Osteoblast (primary cell): ENCODE data around the gene ATP8B4. TPM values are rescaled to one million over a fixed set of nuclear protein-coding genes. Genes with fewer than 3 reads are reported as not detected.

Experiments
- DNase-seq: peaks from one replicate; pipeline ENCODE4 v3.0.0; 2011; ENCODE audit warnings: low spot score, mixed read lengths; ENCODE audit not compliant: insufficient read length; ENCODE audit errors: missing footprints
- H2AFZ ChIP-seq: 2 replicates; pipeline ENCODE4 v1.6.0; 2011; ENCODE audit warnings: mild to moderate bottlenecking, low read length
- H3K27ac ChIP-seq: 2 replicates; pipeline ENCODE4 v1.5.1; 2011; ENCODE audit warnings: mild to moderate bottlenecking, low read depth, low read length, moderate library complexity
- H3K27me3 ChIP-seq: 2 replicates; pipeline ENCODE4 v1.6.0; 2012; ENCODE audit warnings: mild to moderate bottlenecking, control low read depth, inconsistent platforms, low read length, moderate library complexity; ENCODE audit not compliant: insufficient read depth
- H3K36me3 ChIP-seq: 2 replicates; pipeline ENCODE4 v1.5.1; 2011; ENCODE audit warnings: mild to moderate bottlenecking, low read length, control low read depth, moderate library complexity; ENCODE audit not compliant: insufficient read depth
- H3K4me1 ChIP-seq: 2 replicates; pipeline ENCODE4 v1.5.1; 2011; ENCODE audit warnings: mild to moderate bottlenecking, low read length, control low read depth, moderate library complexity; ENCODE audit not compliant: insufficient read depth
- H3K4me2 ChIP-seq: 2 replicates; pipeline ENCODE4 v1.6.0; 2011; ENCODE audit warnings: mild to moderate bottlenecking, low read length; ENCODE audit not compliant: insufficient read depth
- H3K4me3 ChIP-seq: fragments of 200-600 bp; sonication (generic); 3 replicates; pipeline ENCODE4 v1.5.1; 2012; ENCODE audit warnings: mild to moderate bottlenecking, low read length, inconsistent platforms; ENCODE audit not compliant: insufficient read depth
- H3K79me2 ChIP-seq: 2 replicates; pipeline ENCODE4 v1.6.0; 2012; ENCODE audit warnings: mild to moderate bottlenecking, low read length, control low read depth, inconsistent platforms; ENCODE audit not compliant: insufficient read depth
- H3K9me3 ChIP-seq: 2 replicates; pipeline ENCODE4 v1.5.1; 2011; ENCODE audit warnings: low read depth, low read length, control low read depth
- H4K20me1 ChIP-seq: 2 replicates; pipeline ENCODE4 v1.6.0; 2012; ENCODE audit warnings: mild to moderate bottlenecking, low read length, control low read depth; ENCODE audit not compliant: insufficient read depth
- total RNA-seq: library from RNA; depleted of rRNA; stranded (reverse); fragments of >200 nt; gene quantifications from 2 replicates; pipeline ENCODE4 v1.2.3, GENCODE V29; 2012
- TF ChIP-seq, protein P1 (sequence below): IDR thresholded peaks from 2 replicates; pipeline ENCODE4 v1.5.1; 2011; ENCODE audit warnings: mild to moderate bottlenecking, low read depth, low read length, moderate library complexity; ENCODE audit errors: extremely low read depth

Gene ATP8B4
- total RNA-seq, 1 donor: 1.1 TPM

DNA sequence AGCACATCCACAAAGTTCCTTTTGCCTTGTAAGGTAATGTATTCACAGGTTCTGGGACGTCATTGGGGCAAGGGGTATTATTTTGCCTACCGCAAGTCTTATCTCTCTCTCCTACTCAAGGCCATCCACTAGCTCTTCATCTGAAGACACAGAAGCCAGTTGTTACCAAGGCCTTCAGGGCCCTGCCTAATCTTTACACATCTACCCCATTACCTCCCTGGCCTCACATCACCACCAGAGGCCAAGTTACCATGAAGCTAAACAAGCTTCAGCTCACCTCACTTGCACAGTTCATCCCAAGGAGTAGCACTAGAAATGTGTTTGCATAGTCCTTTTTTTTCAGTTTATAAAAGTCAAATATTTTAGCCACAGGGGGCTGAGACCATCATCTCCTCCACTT lies 34.1 kb downstream of the ATP8B4 start:
- TF ChIP-seq, protein P1, sequence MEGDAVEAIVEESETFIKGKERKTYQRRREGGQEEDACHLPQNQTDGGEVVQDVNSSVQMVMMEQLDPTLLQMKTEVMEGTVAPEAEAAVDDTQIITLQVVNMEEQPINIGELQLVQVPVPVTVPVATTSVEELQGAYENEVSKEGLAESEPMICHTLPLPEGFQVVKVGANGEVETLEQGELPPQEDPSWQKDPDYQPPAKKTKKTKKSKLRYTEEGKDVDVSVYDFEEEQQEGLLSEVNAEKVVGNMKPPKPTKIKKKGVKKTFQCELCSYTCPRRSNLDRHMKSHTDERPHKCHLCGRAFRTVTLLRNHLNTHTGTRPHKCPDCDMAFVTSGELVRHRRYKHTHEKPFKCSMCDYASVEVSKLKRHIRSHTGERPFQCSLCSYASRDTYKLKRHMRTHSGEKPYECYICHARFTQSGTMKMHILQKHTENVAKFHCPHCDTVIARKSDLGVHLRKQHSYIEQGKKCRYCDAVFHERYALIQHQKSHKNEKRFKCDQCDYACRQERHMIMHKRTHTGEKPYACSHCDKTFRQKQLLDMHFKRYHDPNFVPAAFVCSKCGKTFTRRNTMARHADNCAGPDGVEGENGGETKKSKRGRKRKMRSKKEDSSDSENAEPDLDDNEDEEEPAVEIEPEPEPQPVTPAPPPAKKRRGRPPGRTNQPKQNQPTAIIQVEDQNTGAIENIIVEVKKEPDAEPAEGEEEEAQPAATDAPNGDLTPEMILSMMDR: no peak
- H3K27ac ChIP-seq: no peak overlapping the region
- H3K4me3 ChIP-seq: no peak overlapping the region
- no peaks in the 10 kb centered on the region for H3K27me3 ChIP-seq
- no peak for DNase-seq
- H3K4me1 ChIP-seq: peaks cover 4% of the 10 kb centered on the region
- H3K4me2 ChIP-seq: no peak overlapping the region
- H3K36me3 ChIP-seq: no peaks in the 10 kb centered on the region
- no peaks in the 10 kb centered on the region for H4K20me1 ChIP-seq
- no peak overlapping the region for H2AFZ ChIP-seq
- no peaks in the 10 kb centered on the region for H3K9me3 ChIP-seq
- no peaks in the 10 kb centered on the region for H3K79me2 ChIP-seq

DNA sequence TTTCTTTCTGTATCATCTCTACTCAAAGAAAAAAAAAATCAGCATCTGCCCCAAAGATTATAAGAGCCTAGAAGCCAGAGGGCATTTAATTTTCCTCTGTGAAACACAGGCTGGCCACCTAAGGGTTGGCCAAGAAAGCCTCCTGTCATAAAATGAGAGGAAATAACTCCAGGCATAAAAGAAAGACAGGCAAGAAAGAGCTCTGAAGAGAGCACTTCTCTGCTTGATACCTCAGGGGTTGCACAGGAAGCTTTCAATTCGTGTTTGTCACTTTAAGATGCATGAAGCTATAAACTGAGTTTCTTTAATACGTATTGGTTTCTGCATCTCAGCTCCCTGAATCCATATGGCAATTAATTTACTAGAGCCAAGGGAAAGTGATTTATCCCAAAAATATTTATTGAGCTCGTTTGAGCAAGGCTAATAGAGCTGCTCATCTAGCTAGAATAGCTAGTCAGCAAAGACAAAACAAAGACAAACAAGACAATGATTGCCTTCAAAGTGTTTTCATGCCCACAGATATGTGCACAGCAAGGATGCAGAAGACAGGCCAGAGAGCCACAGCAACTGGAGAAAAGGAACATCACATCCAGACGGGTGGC lies 35.5 kb downstream of the ATP8B4 start:
- Histone ChIP-seq H3K27me3 (no peaks in the 10 kb centered on the region), H3K9me3 (no peaks in the 10 kb centered on the region), H3K4me1 (peaks cover 4% of the 10 kb centered on the region), H3K79me2 (no peaks in the 10 kb centered on the region), H3K36me3 (no peaks in the 10 kb centered on the region), H3K4me3 (no peak overlapping the region), H3K27ac (no peak overlapping the region), H3K4me2 (no peak overlapping the region), H2AFZ (peak overlapping the region; percentile 59), H4K20me1 (no peaks in the 10 kb centered on the region)
- DNase-seq: no peak
- TF ChIP-seq, protein P1: no peak

DNA sequence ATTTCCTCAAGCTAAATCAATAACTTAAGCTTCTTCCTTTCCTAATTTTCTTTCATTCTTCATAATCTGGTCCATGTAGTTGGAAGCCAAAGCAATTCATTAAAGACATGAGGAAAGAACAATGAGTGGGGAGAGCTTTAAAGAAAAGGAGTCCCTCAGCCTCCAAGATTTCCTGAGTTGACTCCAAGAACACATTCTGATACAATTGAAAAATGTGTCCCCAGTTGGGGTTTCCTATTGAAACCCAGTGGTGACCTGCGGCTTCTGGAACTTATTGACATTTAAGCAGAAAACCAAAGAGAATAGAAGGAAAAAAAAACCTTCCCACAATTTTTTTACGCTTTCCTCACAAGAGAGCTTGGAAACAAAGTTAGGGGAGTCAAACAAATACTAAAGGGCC lies 37.0 kb downstream of the ATP8B4 start:
- H3K79me2 ChIP-seq: no peaks in the 10 kb centered on the region
- H3K4me2 ChIP-seq: no peak overlapping the region
- no peak overlapping the region for H2AFZ ChIP-seq

DNA sequence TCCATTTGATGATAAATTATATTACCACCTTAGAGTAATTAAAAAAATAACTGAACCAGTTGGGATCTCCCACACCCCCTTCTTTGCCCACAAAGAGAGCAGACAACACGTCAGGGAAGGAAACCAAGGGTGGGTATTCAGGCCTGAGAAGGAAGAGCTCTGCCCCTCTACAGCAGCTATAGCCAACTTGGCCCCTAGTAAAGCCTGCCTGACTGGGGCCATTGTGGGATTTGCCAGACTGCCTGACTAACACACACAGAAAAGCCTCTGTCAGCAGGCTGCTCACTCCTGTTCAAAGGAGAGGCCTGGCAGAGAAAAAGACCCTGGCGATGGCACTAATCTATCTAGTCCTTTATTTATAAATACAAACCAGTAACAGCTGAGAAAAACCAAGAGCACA lies 41.4 kb downstream of the ATP8B4 start:
- H3K4me1 ChIP-seq: no peaks in the 10 kb centered on the region
- H3K4me3 ChIP-seq: no peak overlapping the region
- TF ChIP-seq, protein P1: no peak
- H3K4me2 ChIP-seq: no peak overlapping the region
- no peak for DNase-seq
- no peaks in the 10 kb centered on the region for H3K9me3 ChIP-seq
- H3K27ac ChIP-seq: no peak overlapping the region
- H3K79me2 ChIP-seq: no peaks in the 10 kb centered on the region
- no peaks in the 10 kb centered on the region for H3K27me3 ChIP-seq
- H4K20me1 ChIP-seq: no peaks in the 10 kb centered on the region
- H2AFZ ChIP-seq: no peak overlapping the region
- H3K36me3 ChIP-seq: no peaks in the 10 kb centered on the region

More for the DNA sequence above, 37.0 kb downstream of the ATP8B4 start:
- Histone ChIP-seq H3K4me3 (no peak overlapping the region), H3K27ac (no peak overlapping the region), H3K27me3 (no peaks in the 10 kb centered on the region), H3K9me3 (no peaks in the 10 kb centered on the region), H4K20me1 (no peaks in the 10 kb centered on the region), H3K4me1 (peaks cover 4% of the 10 kb centered on the region), H3K36me3 (no peaks in the 10 kb centered on the region)
- TF ChIP-seq, protein P1: no peak
- DNase-seq: no peak
